ENCODE measurements around the gene ASF1B.

- TF ChIP-seq CTCF (IDR thresholded peaks at IDR 0.05) (no peak), POLR2A (IDR thresholded peaks at IDR 0.05) (no peak)
Measured at GRCh38 chr19:14088634-14089411, 47.6 kb downstream of the ASF1B start.

All from adrenal gland (tissue), 5 donors.